ENCODE results near the gene PLD4.

- TF ChIP-seq, protein P1, sequence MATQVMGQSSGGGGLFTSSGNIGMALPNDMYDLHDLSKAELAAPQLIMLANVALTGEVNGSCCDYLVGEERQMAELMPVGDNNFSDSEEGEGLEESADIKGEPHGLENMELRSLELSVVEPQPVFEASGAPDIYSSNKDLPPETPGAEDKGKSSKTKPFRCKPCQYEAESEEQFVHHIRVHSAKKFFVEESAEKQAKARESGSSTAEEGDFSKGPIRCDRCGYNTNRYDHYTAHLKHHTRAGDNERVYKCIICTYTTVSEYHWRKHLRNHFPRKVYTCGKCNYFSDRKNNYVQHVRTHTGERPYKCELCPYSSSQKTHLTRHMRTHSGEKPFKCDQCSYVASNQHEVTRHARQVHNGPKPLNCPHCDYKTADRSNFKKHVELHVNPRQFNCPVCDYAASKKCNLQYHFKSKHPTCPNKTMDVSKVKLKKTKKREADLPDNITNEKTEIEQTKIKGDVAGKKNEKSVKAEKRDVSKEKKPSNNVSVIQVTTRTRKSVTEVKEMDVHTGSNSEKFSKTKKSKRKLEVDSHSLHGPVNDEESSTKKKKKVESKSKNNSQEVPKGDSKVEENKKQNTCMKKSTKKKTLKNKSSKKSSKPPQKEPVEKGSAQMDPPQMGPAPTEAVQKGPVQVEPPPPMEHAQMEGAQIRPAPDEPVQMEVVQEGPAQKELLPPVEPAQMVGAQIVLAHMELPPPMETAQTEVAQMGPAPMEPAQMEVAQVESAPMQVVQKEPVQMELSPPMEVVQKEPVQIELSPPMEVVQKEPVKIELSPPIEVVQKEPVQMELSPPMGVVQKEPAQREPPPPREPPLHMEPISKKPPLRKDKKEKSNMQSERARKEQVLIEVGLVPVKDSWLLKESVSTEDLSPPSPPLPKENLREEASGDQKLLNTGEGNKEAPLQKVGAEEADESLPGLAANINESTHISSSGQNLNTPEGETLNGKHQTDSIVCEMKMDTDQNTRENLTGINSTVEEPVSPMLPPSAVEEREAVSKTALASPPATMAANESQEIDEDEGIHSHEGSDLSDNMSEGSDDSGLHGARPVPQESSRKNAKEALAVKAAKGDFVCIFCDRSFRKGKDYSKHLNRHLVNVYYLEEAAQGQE (IDR thresholded peaks at IDR 0.05; ENCODE audit: insufficient read depth in 1 of 2, low read depth in 2 of 2, low read length in 2 of 2) = no peak
- TF ChIP-seq POLR2AphosphoS5 (IDR thresholded peaks at IDR 0.05; ENCODE audit: low read depth, low read length) (no peak), TAF1 (IDR thresholded peaks at IDR 0.05; ENCODE audit: borderline replicate concordance, insufficient read depth, low read length) (no peak), SIN3A (IDR thresholded peaks at IDR 0.05; ENCODE audit: borderline replicate concordance, insufficient read depth, low read length) (no peak)
These were observed 47.4 kb upstream of the PLD4 start for GRCh38 chr14:104877066-104877805.
